MCF 10A (cell line): ENCODE results near the gene EHD1. TPM values are rescaled to one million over a fixed set of nuclear protein-coding genes. Genes with fewer than 3 reads are reported as not detected.
A peak's percentile ranks its signal among the peaks of the same experiment; 100 is the strongest.

Experiments used
- BruUV-seq: library from RNA; stranded (reverse); fragments of 400-500 nt; replicated peaks from 2 replicates; lab custom pipeline; 2021; lab: Mats Ljungman, UMichigan
- CTCF ChIA-PET: fragments of 300-600 bp; sonication (Branson Sonifier 250); formaldehyde crosslinking; extraction: SDS; loops from one replicate; lab custom pipeline; 2021; ENCODE audit warnings: antibody characterized with exemption, inconsistent platforms; lab: Yijun Ruan, JAX
- POLR2A ChIA-PET: fragments of 300-600, 350-650 bp; sonication (Branson Sonifier 250); formaldehyde crosslinking; extraction: SDS; loops from one replicate; lab custom pipeline; 2020; ENCODE audit warnings: antibody characterized with exemption, inconsistent platforms; lab: Yijun Ruan, JAX
- DNase-seq: peaks from one replicate; pipeline ENCODE4 v3.0.0-alpha.2; 2018; ENCODE audit not compliant: unreplicated experiment
- H3K27ac Mint-ChIP-seq: one replicate; pipeline ENCODE4 v1.8.0; 2022; ENCODE audit warnings: mild to moderate bottlenecking, low read depth, mixed read lengths; ENCODE audit not compliant: unreplicated experiment
- H3K27me3 Mint-ChIP-seq: one replicate; pipeline ENCODE4 v1.8.0; 2022; ENCODE audit warnings: mixed read lengths; ENCODE audit not compliant: insufficient read depth, unreplicated experiment
- H3K36me3 Mint-ChIP-seq: one replicate; pipeline ENCODE4 v1.8.0; 2022; ENCODE audit warnings: mild to moderate bottlenecking, moderate library complexity, mixed read lengths; ENCODE audit not compliant: insufficient read depth, unreplicated experiment
- H3K4me1 Mint-ChIP-seq: one replicate; pipeline ENCODE4 v1.8.0; 2022; ENCODE audit warnings: mixed read lengths; ENCODE audit not compliant: insufficient read depth, unreplicated experiment
- H3K4me3 Mint-ChIP-seq: one replicate; pipeline ENCODE4 v1.8.0; 2022; ENCODE audit warnings: mild to moderate bottlenecking, moderate library complexity, mixed read lengths; ENCODE audit not compliant: unreplicated experiment
- H3K9me3 Mint-ChIP-seq: one replicate; pipeline ENCODE4 v1.8.0; 2022; ENCODE audit warnings: mixed read lengths; ENCODE audit not compliant: unreplicated experiment
- CTCF ChIP-seq: fragments of 200-600 bp; IDR thresholded peaks from one replicate; pipeline ENCODE4 v1.8.0; 2022; ENCODE audit warnings: antibody characterized with exemption, mild to moderate bottlenecking; ENCODE audit not compliant: unreplicated experiment
- intact Hi-C: fragments of 100-400 bp; cut with micrococcal nuclease; formaldehyde crosslinking; loops from 2 replicates; pipeline ENCODE4 v1.14.1; 2022
- total RNA-seq: library from RNA; stranded (reverse); gene quantifications from 2 replicates; pipeline ENCODE4 v1.2.3, GENCODE V29; 2022

Gene EHD1
- total RNA-seq, 1 experiment from 2014 or later: 80.6 TPM

GRCh38 chr11:64915376-64915887, 37.0 kb upstream of the EHD1 start:
- no TSS peak for BruUV-seq
- intact Hi-C loops: loop anchor here (5.0 to 10.0 kb wide), 2 partner anchors 112 to 199 kb away; partner anchors contain the start of genes SNX15, TM7SF2 and ZNHIT2
- peaks cover 6% of the 10 kb centered on the region for H3K4me1 Mint-ChIP-seq
- CTCF ChIA-PET: interaction anchor here (0.7 to 4.6 kb wide), 7 partner anchors 19 to 126 kb away, joined by 3 to 16 read pairs (median 3); no protein-coding TSS in a partner anchor
- peak overlapping the region; percentile 90 for H3K4me3 Mint-ChIP-seq
- POLR2A ChIA-PET: interaction anchor here (0.5 to 4.2 kb wide), 15 partner anchors 9 to 938 kb away, joined by 3 to 27 read pairs (median 5); partner anchors contain the start of genes ARL2, EHD1, PPP2R5B and SAC3D1
- peak overlapping the region; percentile 98 for H3K27ac Mint-ChIP-seq
- TF ChIP-seq CTCF: no peak
- H3K36me3 Mint-ChIP-seq: peaks cover 38% of the 10 kb centered on the region
- no peaks in the 10 kb centered on the region for H3K9me3 Mint-ChIP-seq
- no peak for DNase-seq
- H3K27me3 Mint-ChIP-seq: no peaks in the 10 kb centered on the region

- CTCF ChIA-PET: interaction anchor here (0.6 to 1.1 kb wide), 2 partner anchors 27 to 151 kb away, joined by 3 read pairs; no protein-coding TSS in a partner anchor
- no TSS peak for BruUV-seq
- peaks cover 6% of the 10 kb centered on the region for H3K4me1 Mint-ChIP-seq
- H3K27ac Mint-ChIP-seq: no peak overlapping the region
- H3K27me3 Mint-ChIP-seq: no peaks in the 10 kb centered on the region
- no peaks in the 10 kb centered on the region for H3K9me3 Mint-ChIP-seq
- H3K36me3 Mint-ChIP-seq: peaks cover 49% of the 10 kb centered on the region
- no peak for TF ChIP-seq CTCF
- POLR2A ChIA-PET: interaction anchor here (0.6 to 1.0 kb wide), 2 partner anchors 93 to 610 kb away, joined by 3 read pairs; no protein-coding TSS in a partner anchor
- no peak overlapping the region for H3K4me3 Mint-ChIP-seq
- intact Hi-C loops: loop anchor here (10.0 kb wide), 1 partner anchor 201 kb away; the partner anchor contains the start of genes TM7SF2 and ZNHIT2
- no peak for DNase-seq
These were observed 35.7 kb upstream of the EHD1 start for GRCh38 chr11:64914123-64914522.

GRCh38 chr11:64913171-64913727, 34.8 kb upstream of the EHD1 start:
- ChIA-PET POLR2A (interaction anchor here (0.9 kb wide), 1 partner anchor 78 kb away, joined by 3 read pairs; no protein-coding TSS in a partner anchor), CTCF (interaction anchor here (0.6 to 1.2 kb wide), 3 partner anchors 18 to 261 kb away, joined by 3 read pairs; partner anchors contain the start of gene SF1)
- Mint-ChIP-seq H3K9me3 (no peaks in the 10 kb centered on the region), H3K4me3 (no peak overlapping the region), H3K36me3 (peaks cover 58% of the 10 kb centered on the region), H3K4me1 (peaks cover 6% of the 10 kb centered on the region), H3K27ac (no peak overlapping the region), H3K27me3 (no peaks in the 10 kb centered on the region)
- BruUV-seq: no TSS peak
- DNase-seq: no peak
- TF ChIP-seq CTCF: no peak
- intact Hi-C loops: loop anchor here (10.0 kb wide), 1 partner anchor 202 kb away; the partner anchor contains the start of genes TM7SF2 and ZNHIT2

GRCh38 chr11:64911689-64912088, 33.3 kb upstream of the EHD1 start:
- peaks cover 6% of the 10 kb centered on the region for H3K4me1 Mint-ChIP-seq
- no peaks in the 10 kb centered on the region for H3K9me3 Mint-ChIP-seq
- H3K4me3 Mint-ChIP-seq: no peak overlapping the region
- no peak overlapping the region for H3K27ac Mint-ChIP-seq
- ChIA-PET POLR2A (no interaction called here), CTCF (interaction anchor here (0.7 to 1.2 kb wide), 3 partner anchors 17 to 65 kb away, joined by 3 to 4 read pairs (median 3); no protein-coding TSS in a partner anchor)
- peaks cover 67% of the 10 kb centered on the region for H3K36me3 Mint-ChIP-seq
- no TSS peak for BruUV-seq
- DNase-seq: no peak
- intact Hi-C loops: loop anchor here (10.0 kb wide), 1 partner anchor 203 kb away; the partner anchor contains the start of genes TM7SF2 and ZNHIT2
- no peak for TF ChIP-seq CTCF
- no peaks in the 10 kb centered on the region for H3K27me3 Mint-ChIP-seq
